ENCODE data around the gene PCNX1.
"Not testable (repeated sequence)": the region's sequence is repeated elsewhere in the genome, so short reads cannot be mapped to it uniquely, and the experiment has no call there.

PCNX1 gene

GRCh38 chr14:70999117-70999516 lies 91.9 kb downstream of the PCNX1 start:
- Histone ChIP-seq H3K9me3 (ENCODE audit: control insufficient read depth, insufficient read depth, low read depth, low read length) (no peaks in the 10 kb centered on the region), H3K36me3 (ENCODE audit: control insufficient read depth, insufficient read depth, low read length) (peaks cover 8% of the 10 kb centered on the region), H3K27me3 (ENCODE audit: control insufficient read depth, insufficient read depth, low read length) (no peaks in the 10 kb centered on the region), H3K27ac (ENCODE audit: low read depth, low read length) (no peak overlapping the region), H3K9ac (ENCODE audit: low read length) (no peak overlapping the region), H3K4me3 (ENCODE audit: low read depth, low read length) (no peak overlapping the region), H3K4me1 (ENCODE audit: control insufficient read depth, insufficient read depth, low read length) (peaks cover 5% of the 10 kb centered on the region; the same call in 1 of the 2 replicates)

DNA sequence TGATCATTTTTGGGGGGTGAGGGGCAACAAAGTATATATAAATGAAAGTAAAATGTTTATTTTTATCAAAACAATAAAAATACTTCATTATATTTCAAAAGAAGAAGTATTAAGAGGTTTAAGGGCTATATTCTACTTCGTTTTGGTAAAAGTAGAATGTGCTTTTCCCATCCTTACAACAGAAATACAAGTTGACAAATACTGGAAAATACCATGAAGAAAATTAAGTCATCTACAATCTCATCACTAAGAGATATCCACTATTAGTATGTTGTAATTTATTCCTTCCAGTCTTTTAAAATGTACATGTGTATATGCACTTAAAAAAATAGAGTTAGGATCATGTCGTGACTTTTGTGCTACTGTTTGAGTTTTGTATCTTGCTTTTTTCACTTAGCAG lies 92.8 kb downstream of the PCNX1 start:
- no peak overlapping the region for H3K4me3 ChIP-seq (ENCODE audit: low read depth, low read length)
- H3K27me3 ChIP-seq (ENCODE audit: control insufficient read depth, insufficient read depth, low read length), result no peaks in the 10 kb centered on the region
- peaks cover 5% of the 10 kb centered on the region; the same call in 1 of the 2 replicates for H3K4me1 ChIP-seq (ENCODE audit: control insufficient read depth, insufficient read depth, low read length)
- no peak overlapping the region for H3K9ac ChIP-seq (ENCODE audit: low read length)
- no peak overlapping the region for H3K27ac ChIP-seq (ENCODE audit: low read depth, low read length)
- H3K9me3 ChIP-seq (ENCODE audit: control insufficient read depth, insufficient read depth, low read depth, low read length), result no peaks in the 10 kb centered on the region
- H3K36me3 ChIP-seq (ENCODE audit: control insufficient read depth, insufficient read depth, low read length), result peaks cover 17% of the 10 kb centered on the region

GRCh38 chr14:71001742-71002141 lies 94.5 kb downstream of the PCNX1 start:
- Histone ChIP-seq H3K36me3 (ENCODE audit: control insufficient read depth, insufficient read depth, low read length) (peaks cover 16% of the 10 kb centered on the region), H3K4me3 (ENCODE audit: low read depth, low read length) (no peak overlapping the region), H3K27ac (ENCODE audit: low read depth, low read length) (no peak overlapping the region), H3K9ac (ENCODE audit: low read length) (no peak overlapping the region), H3K4me1 (ENCODE audit: control insufficient read depth, insufficient read depth, low read length) (no peaks in the 10 kb centered on the region), H3K9me3 (ENCODE audit: control insufficient read depth, insufficient read depth, low read depth, low read length) (no peaks in the 10 kb centered on the region), H3K27me3 (ENCODE audit: control insufficient read depth, insufficient read depth, low read length) (no peaks in the 10 kb centered on the region)

GRCh38 chr14:71003156-71003555 lies 95.9 kb downstream of the PCNX1 start:
- Histone ChIP-seq H3K4me3 (ENCODE audit: low read depth, low read length) (no peak overlapping the region), H3K27me3 (ENCODE audit: control insufficient read depth, insufficient read depth, low read length) (no peaks in the 10 kb centered on the region), H3K36me3 (ENCODE audit: control insufficient read depth, insufficient read depth, low read length) (peaks cover 16% of the 10 kb centered on the region), H3K27ac (ENCODE audit: low read depth, low read length) (no peak overlapping the region), H3K4me1 (ENCODE audit: control insufficient read depth, insufficient read depth, low read length) (no peaks in the 10 kb centered on the region), H3K9me3 (ENCODE audit: control insufficient read depth, insufficient read depth, low read depth, low read length) (no peaks in the 10 kb centered on the region), H3K9ac (ENCODE audit: low read length) (no peak overlapping the region)

DNA sequence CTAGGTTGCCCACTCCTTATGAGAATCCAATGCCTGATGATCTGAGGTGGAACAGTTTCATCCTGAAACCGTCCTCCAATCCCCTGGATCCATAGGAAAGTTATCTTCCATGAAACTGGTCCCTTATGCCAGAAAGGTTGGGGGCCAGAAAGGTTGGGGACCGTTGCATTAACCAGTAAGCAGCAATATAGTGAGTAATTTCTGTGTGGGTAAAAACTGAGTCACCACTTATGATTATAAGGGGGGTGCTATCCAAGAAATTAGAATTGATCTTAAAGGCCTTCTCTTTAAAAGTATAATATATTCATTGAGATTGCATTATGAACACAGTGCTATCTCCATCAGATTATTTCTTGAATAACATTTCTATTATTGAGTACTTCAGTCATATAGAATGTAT lies 97.2 kb downstream of the PCNX1 start:
- H3K9me3 ChIP-seq (ENCODE audit: control insufficient read depth, insufficient read depth, low read depth, low read length), result no peaks in the 10 kb centered on the region
- no peak overlapping the region for H3K9ac ChIP-seq (ENCODE audit: low read length)
- no peak overlapping the region for H3K27ac ChIP-seq (ENCODE audit: low read depth, low read length)
- H3K4me3 ChIP-seq (ENCODE audit: low read depth, low read length), result no peak overlapping the region
- H3K4me1 ChIP-seq (ENCODE audit: control insufficient read depth, insufficient read depth, low read length), result no peaks in the 10 kb centered on the region
- H3K36me3 ChIP-seq (ENCODE audit: control insufficient read depth, insufficient read depth, low read length), result peaks cover 16% of the 10 kb centered on the region
- H3K27me3 ChIP-seq (ENCODE audit: control insufficient read depth, insufficient read depth, low read length), result no peaks in the 10 kb centered on the region

GRCh38 chr14:71005076-71005475 lies 97.8 kb downstream of the PCNX1 start:
- no peak overlapping the region for H3K27ac ChIP-seq (ENCODE audit: low read depth, low read length)
- no peaks in the 10 kb centered on the region for H3K27me3 ChIP-seq (ENCODE audit: control insufficient read depth, insufficient read depth, low read length)
- H3K9me3 ChIP-seq (ENCODE audit: control insufficient read depth, insufficient read depth, low read depth, low read length), result no peaks in the 10 kb centered on the region
- no peak overlapping the region for H3K9ac ChIP-seq (ENCODE audit: low read length)
- H3K36me3 ChIP-seq (ENCODE audit: control insufficient read depth, insufficient read depth, low read length), result peaks cover 16% of the 10 kb centered on the region
- H3K4me3 ChIP-seq (ENCODE audit: low read depth, low read length), result no peak overlapping the region
- no peaks in the 10 kb centered on the region for H3K4me1 ChIP-seq (ENCODE audit: control insufficient read depth, insufficient read depth, low read length)

GRCh38 chr14:71006200-71006563 lies 98.9 kb downstream of the PCNX1 start:
- H3K27me3 ChIP-seq (ENCODE audit: control insufficient read depth, insufficient read depth, low read length), result no peaks in the 10 kb centered on the region
- no peaks in the 10 kb centered on the region for H3K4me1 ChIP-seq (ENCODE audit: control insufficient read depth, insufficient read depth, low read length)
- H3K4me3 ChIP-seq (ENCODE audit: low read depth, low read length), result no peak overlapping the region
- H3K9me3 ChIP-seq (ENCODE audit: control insufficient read depth, insufficient read depth, low read depth, low read length), result no peaks in the 10 kb centered on the region
- no peak overlapping the region for H3K27ac ChIP-seq (ENCODE audit: low read depth, low read length)
- H3K9ac ChIP-seq (ENCODE audit: low read length), result no peak overlapping the region
- peaks cover 21% of the 10 kb centered on the region for H3K36me3 ChIP-seq (ENCODE audit: control insufficient read depth, insufficient read depth, low read length)

DNA sequence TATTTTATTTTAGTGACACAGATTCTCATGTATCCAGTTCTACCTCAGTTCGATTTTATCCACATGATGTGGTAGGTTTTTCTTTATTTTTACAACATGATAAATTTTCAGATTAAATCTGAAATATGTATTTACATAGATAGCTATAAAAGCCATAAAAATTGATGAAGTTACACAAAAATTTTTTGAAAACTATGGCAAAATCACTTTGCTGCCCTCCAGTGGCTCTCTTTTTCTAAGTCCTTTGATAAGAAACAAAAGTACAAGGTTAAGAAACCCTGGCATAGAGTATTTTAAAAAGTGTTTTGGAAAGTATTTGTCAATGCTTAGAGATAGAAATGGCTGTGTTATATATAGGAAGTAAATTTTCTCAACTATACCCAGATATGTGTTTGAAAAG lies 104.2 kb downstream of the PCNX1 start:
- no peaks in the 10 kb centered on the region for H3K27me3 ChIP-seq (ENCODE audit: control insufficient read depth, insufficient read depth, low read length)
- H3K9ac ChIP-seq (ENCODE audit: low read length), result no peak overlapping the region
- peaks cover 41% of the 10 kb centered on the region for H3K36me3 ChIP-seq (ENCODE audit: control insufficient read depth, insufficient read depth, low read length)
- no peaks in the 10 kb centered on the region for H3K4me1 ChIP-seq (ENCODE audit: control insufficient read depth, insufficient read depth, low read length)
- H3K4me3 ChIP-seq (ENCODE audit: low read depth, low read length), result no peak overlapping the region
- H3K9me3 ChIP-seq (ENCODE audit: control insufficient read depth, insufficient read depth, low read depth, low read length), result no peaks in the 10 kb centered on the region
- H3K27ac ChIP-seq (ENCODE audit: low read depth, low read length), result no peak overlapping the region

GRCh38 chr14:71012888-71013287 lies 105.6 kb downstream of the PCNX1 start:
- no peak overlapping the region for H3K4me3 ChIP-seq (ENCODE audit: low read depth, low read length)
- no peaks in the 10 kb centered on the region for H3K27me3 ChIP-seq (ENCODE audit: control insufficient read depth, insufficient read depth, low read length)
- no peaks in the 10 kb centered on the region for H3K4me1 ChIP-seq (ENCODE audit: control insufficient read depth, insufficient read depth, low read length)
- H3K9me3 ChIP-seq (ENCODE audit: control insufficient read depth, insufficient read depth, low read depth, low read length), result no peaks in the 10 kb centered on the region
- H3K9ac ChIP-seq (ENCODE audit: low read length), result no peak overlapping the region
- peaks cover 41% of the 10 kb centered on the region for H3K36me3 ChIP-seq (ENCODE audit: control insufficient read depth, insufficient read depth, low read length)
- H3K27ac ChIP-seq (ENCODE audit: low read depth, low read length), result no peak overlapping the region

GRCh38 chr14:71013551-71014192 lies 106.4 kb downstream of the PCNX1 start:
- H3K4me1 ChIP-seq (ENCODE audit: control insufficient read depth, insufficient read depth, low read length), result no peaks in the 10 kb centered on the region
- no peak overlapping the region for H3K4me3 ChIP-seq (ENCODE audit: low read depth, low read length)
- no peak overlapping the region for H3K9ac ChIP-seq (ENCODE audit: low read length)
- H3K27ac ChIP-seq (ENCODE audit: low read depth, low read length), result no peak overlapping the region
- no peaks in the 10 kb centered on the region for H3K9me3 ChIP-seq (ENCODE audit: control insufficient read depth, insufficient read depth, low read depth, low read length)
- no peaks in the 10 kb centered on the region for H3K27me3 ChIP-seq (ENCODE audit: control insufficient read depth, insufficient read depth, low read length)
- peaks cover 41% of the 10 kb centered on the region for H3K36me3 ChIP-seq (ENCODE audit: control insufficient read depth, insufficient read depth, low read length)

DNA sequence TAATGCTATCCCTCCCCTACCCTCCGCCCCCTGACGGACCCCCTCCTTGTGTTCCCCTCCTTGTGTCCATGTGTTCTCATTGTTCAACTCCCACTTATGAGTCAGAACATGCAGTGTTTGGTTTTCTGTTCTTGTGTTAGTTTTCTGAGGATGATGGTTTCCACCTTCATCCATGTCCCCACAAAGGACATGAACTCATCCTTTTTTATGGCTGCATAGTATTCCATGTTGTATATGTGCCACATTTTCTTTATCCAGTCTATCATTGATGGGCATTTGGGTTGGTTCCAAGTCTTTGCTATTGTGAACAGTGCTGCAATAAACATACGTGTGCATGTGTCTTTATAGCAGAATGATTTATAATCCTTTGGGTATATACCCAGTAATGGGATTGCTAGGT lies 112.7 kb downstream of the PCNX1 start:
- not testable (repeated sequence) for H3K27ac ChIP-seq (ENCODE audit: low read depth, low read length); H3K27me3 ChIP-seq (ENCODE audit: control insufficient read depth, insufficient read depth, low read length); H3K4me1 ChIP-seq (ENCODE audit: control insufficient read depth, insufficient read depth, low read length); H3K9me3 ChIP-seq (ENCODE audit: control insufficient read depth, insufficient read depth, low read depth, low read length); H3K9ac ChIP-seq (ENCODE audit: low read length); H3K4me3 ChIP-seq (ENCODE audit: low read depth, low read length)
- peaks cover 36% of the 10 kb centered on the region for H3K36me3 ChIP-seq (ENCODE audit: control insufficient read depth, insufficient read depth, low read length)
